ENCODE results near the gene MCOLN3. TPM values are rescaled to one million over a fixed set of nuclear protein-coding genes. Genes with fewer than 3 reads are reported as not detected.
"Not testable (repeated sequence)": the region's sequence is repeated elsewhere in the genome, so short reads cannot be mapped to it uniquely, and the experiment has no call there.

Gene MCOLN3
- total RNA-seq, 1 donor from 2014 or later: 3.2 TPM

GRCh38 chr1:85047472-85048295, 616 bp downstream of the MCOLN3 start:
- DNase-seq (ENCODE audit: low spot score): no peak

- no peak for DNase-seq (ENCODE audit: low spot score)
Measured at GRCh38 chr1:85047144-85047471, 1.2 kb downstream of the MCOLN3 start.

DNA sequence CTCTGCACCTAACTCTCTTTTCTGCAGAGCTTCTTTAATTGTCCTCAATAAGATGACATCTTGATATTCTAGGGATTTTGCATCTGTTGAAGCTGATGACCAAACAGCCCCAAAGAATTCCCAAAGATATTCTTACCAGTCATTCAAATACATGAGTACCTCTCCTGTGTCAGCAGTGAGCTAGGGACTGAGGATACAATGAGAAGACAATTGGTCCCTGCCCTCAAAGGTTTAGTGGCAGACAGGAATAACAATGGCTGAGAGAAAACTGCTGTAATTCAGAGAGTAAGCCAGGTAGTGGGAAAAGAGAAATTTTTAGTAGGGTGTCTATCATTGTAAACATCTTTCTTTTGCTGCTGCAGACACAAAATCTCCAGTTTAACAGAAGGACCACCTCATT, 5.9 kb downstream of the MCOLN3 start:
- DNase-seq (ENCODE audit: low spot score): no peak

- no peak for DNase-seq (ENCODE audit: low spot score)
Measured at GRCh38 chr1:85041793-85042192, 6.5 kb downstream of the MCOLN3 start.

DNA sequence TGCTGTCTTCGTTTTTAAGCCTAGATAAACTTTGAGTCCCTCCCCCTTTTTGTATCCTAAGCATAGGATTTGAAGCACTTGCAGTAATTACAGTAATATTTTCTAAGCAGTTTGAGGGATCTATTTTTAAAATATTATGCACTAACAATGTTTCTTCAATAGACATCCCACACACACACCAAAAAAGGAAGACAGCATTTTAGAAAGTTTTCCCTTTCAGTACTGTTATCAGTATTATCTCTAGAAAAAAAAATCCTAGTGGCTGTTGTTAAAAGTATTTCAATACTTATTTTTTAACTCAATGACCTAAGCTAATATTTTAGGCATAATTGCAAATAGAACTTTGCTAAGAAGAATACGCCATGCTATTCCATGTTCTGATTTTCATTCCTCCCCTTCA, 15.1 kb downstream of the MCOLN3 start:
- DNase-seq (ENCODE audit: low spot score): no peak

GRCh38 chr1:85030536-85030935, 17.8 kb downstream of the MCOLN3 start:
- DNase-seq (ENCODE audit: low spot score): no peak

GRCh38 chr1:85028151-85028550, 20.1 kb downstream of the MCOLN3 start:
- no peak for DNase-seq (ENCODE audit: low spot score)

DNA sequence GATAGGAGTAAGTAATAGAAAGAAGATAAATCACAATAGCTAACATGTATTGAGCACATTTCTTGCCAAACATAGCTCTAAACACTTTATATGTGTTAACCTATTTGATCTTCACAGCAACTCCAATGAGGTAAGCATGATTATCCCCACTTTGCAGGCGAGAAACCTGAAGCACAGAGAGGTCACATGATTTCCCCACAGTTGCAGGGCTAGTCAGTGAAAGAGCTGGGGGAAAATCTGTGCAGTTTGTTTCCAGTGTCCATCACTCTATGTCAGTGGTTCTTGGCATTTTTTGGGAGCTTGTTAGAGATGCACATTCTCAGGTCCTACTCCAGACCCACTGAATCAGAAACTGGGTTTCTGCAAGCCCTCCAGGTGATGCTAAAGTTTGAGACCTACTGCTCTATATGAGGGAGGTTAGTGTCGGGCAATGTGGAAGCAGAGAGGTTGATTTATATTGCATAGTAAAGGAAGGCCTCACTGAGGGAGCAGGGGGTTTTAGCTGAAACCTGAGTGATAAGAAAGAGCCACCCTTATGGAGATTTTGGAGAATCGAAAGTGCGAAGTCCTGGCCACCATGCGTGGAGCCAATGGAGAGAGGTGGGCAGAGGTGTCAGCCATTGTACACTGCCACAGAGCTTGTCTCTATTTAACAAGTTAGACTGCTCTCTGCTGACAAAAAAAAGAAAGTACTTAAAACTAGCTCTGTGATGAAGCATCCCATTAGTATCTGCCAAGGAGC, 20.9 kb downstream of the MCOLN3 start:
- no peak for DNase-seq (ENCODE audit: low spot score)

DNA sequence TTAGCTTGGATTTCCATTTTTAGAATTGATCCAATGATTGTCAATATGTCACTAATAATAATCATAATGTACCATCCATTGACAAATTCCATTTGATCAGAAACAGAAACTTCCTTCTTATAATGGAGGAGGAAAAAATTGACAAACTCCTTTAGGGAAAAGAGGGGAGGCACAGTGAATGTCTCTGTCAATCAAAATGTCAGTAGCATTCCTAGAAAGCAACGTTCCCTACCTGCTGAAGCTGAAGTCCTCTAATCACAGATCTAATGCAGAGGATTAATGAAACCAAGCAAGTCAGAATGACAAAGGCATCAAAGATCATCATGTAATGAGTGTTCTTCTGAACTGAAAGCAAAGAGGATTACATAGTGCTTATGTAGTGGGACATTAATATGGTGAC, 22.4 kb downstream of the MCOLN3 start:
- DNase-seq (ENCODE audit: low spot score): no peak

DNA sequence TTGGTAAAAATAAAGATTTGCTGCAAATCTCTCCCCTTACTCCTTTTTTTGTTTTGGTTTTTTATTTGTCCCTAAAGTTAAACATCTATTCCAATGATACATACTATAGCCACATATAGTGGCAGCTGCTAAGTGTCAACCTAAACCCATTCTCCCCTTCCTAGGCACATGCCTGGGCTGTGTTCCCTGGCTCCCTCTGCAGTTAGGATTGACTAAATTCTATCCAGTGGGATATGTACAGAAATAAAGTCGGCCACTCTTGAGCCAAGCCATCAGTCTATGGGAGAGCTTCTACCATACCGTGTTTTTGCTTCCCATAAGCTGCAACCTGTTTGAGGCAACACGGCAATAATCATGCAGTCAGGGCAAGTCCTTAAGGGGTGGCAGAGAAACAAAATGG, 23.6 kb downstream of the MCOLN3 start:
- no peak for DNase-seq (ENCODE audit: low spot score)

DNA sequence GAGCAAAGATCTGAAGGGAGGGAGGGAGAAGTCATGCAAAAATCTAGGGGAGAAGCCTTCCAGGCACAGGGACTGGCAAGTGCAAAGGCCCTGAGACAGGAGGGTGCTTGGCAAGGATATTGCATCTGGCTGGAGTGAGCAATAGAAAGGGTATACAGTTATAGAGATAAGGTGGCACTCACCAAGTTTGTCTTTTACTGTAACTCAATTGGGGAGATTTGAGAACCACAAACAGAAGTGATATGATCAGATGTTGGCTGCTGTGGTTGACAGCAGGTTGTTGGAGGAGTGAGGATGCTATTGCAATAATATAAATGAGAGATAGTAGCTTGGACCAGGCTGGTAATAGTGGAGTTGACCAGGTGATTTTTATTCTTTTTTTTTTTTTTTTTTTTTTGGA, 25.6 kb downstream of the MCOLN3 start:
- no peak for DNase-seq (ENCODE audit: low spot score)

DNA sequence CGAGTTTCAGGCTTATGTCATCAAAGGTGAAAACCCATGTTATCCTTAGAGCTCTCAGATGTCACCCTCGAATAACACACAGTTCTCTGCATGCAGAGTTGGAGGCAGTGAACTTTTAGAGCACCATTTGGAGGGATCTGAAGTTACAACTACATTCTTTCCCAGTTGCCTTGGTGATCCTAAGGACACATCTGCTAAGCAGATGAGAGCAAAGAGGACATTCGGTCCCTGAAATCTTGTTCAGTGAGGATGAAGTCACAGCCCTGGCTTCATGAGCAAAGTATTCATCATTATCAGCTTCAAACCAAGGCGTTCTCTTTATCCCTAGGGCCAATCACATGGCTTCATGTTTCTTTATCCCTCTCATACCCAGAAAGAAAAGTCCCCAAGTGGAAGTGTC, 28.3 kb downstream of the MCOLN3 start:
- no peak for DNase-seq (ENCODE audit: low spot score)

DNA sequence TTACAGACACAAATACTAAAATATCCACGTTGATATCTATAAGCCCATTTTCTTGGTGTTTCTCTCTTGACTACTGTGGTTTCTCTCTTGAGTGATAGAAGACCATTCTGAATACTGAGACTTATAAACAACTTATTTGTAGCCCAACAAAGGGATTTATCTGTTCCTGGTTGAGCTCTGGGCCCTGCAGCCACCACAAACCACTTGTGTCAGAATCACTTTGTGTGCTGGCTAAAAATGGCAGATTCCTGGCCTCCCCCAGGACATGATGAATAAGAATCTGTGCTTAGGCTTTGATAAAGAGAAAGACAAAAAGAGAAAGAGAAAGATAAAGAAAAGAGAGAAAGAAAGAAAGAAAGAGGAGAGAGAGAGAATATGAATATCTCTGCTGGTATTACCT, 32.5 kb downstream of the MCOLN3 start:
- no peak for DNase-seq (ENCODE audit: low spot score)

DNA sequence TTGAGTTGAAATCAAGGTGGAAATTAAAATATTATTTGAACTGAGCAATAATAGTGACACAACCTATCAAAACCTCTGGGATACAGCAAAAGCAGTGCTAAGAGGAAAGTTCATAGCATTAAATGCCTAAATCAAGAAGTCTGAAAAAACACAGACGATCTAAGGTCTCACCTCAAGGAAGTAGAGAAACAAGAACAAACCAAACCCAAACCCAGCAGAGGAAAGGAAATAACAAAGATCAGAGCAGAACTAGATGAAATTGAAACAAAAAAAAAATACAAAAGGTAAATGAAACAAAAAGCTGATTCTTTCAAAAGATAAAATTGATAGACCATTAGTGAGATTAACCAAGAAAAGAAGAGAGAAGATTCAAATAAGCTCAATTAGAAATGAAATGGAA, 42.7 kb downstream of the MCOLN3 start:
- not testable (repeated sequence) for DNase-seq (ENCODE audit: low spot score)

- DNase-seq (ENCODE audit: low spot score): no peak
Measured at GRCh38 chr1:85001742-85002141, 46.6 kb downstream of the MCOLN3 start.

DNA sequence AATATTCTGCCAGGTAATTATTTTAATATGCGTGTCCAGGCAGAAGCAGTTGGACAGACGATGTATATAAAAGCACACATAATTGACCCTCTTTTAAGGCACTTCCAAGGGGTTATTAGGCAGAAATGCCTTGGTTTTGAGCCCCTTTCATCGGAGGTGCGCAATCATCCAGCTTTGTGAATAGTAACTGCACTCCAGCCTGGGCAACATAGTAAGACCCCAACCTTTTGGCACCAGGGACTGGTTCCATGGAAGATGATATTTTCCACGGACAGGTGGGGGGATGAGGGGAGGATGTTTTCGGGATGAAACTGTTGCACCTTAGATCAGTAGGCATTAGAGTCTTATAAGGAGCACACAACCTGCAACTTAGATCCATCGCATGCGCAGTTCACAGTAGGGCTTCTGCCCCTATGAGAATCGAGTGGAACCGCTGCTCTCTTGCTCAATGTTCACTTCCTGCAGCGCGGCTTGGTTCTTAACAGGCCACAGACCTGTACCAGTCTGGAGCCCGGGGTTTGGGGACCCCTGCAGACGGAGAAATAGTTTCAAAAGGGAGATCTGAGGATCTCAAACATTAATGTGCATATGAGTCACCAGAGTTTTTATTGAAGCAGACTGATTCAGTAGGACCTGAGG, 49.5 kb downstream of the MCOLN3 start:
- DNase-seq (ENCODE audit: low spot score): no peak

DNA sequence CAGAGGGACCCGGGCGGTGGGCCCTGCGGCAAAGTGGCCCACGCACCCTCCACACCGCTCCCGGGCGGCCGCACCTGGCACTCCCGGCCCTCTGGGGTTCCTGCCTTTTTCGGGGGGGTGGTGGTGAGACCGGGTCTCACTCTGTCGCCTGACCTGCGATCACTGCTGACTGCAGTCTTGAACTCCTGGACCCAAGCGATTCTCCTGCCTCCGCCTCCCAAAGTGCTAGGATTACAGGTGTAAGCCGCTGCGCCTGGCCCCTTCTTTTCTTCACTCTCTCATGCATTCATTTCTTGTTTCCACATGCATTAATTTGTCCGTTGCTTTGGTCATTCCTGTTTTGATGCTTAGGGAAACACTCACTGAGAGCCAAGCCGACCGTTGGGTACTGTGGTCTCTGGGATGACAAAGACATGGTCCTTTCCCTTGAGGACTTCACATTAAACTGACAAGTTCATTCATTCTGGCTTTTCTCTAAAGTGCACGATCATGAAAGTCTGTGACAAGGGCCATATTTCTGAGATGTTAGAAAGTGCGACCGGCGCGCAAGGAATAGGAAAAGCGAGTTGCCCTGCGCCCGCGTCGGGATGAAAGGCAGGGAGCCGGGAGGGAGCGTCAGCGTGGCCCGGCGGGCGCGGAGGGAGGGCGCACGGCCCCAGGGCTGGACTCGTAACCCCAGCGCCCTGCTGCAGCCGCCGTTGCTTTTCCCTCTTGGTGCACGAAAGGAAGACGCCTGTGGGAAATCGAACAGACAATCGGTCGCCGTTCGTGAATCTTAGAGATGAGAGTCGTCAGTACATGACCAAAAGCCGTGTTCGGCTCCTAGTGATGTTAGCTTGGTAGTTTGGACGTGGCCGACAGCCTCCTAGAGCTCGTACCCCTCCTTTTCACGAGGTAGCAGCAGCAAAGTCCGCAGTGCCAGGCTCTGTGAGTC, 50.4 kb downstream of the MCOLN3 start:
- no peak for DNase-seq (ENCODE audit: low spot score)

- DNase-seq (ENCODE audit: low spot score): peak; percentile 44
Measured at GRCh38 chr1:84996846-84997666, 51.2 kb downstream of the MCOLN3 start, which contains the start of gene MCOLN2. Gene MCOLN2 (minus strand): TSS chr1:84997113. CDS start chr1:84996872, 241 bp downstream.

DNA sequence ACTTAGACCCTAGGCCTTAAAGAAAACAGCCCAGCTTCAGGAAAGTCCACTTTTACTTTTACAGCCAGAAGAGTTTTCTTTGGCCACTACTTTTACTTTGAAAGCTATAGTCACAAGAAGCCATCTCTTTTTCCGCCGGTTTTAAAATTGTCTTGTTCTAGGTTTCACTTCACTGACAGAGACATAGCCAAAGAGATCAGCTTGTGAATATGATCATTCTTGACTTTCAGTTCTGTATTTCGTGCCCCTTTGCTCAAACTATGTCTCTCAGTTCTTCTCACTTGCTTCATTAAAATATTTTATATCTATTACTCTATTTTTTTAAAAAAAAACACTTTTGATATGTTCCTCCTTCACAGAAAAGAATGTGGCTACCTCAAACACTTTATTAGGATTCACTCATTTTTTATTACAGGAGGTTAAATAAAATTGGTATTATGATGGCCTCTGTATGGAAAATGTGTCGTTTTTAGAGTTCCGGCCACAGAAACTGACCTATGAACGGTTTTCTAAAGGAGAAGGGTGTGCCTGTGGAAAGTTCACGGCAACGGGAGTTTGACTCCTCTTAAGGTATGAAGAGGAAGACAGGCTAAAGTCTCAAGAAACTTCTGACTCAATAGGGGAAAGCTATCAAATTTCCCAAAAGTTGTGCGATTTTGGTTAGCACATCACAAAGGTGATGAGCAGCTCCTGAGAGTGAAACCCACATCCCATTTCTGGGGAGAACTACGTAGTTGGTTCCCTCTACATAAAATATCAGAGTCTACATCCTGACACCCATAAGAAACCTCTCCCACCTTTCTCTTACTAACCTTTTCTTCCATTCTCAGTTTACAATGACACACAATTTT, 52.6 kb downstream of the MCOLN3 start:
- DNase-seq (ENCODE audit: low spot score): no peak

All from ureter (tissue), 1 donor.